Loucy (cell line): ENCODE results near the gene PHACTR3.

Experiments
- H2AFZ ChIP-seq: fragments of 200-600 bp; sonication (generic); 2 replicates; pipeline ENCODE4 v1.6.0; 2016; ENCODE audit warnings: antibody characterized with exemption, mild to moderate bottlenecking, low read length, moderate library complexity
- H3F3A ChIP-seq: fragments of 200-600 bp; 2 replicates; pipeline ENCODE4 v1.6.0; 2016; ENCODE audit warnings: antibody characterized with exemption, low read depth, mild to moderate bottlenecking
- H3K27me3 ChIP-seq: fragments of 200-600 bp; sonication (generic); 2 replicates; pipeline ENCODE4 v1.6.1; 2014; ENCODE audit warnings: low read length, mild to moderate bottlenecking; ENCODE audit not compliant: insufficient read depth, poor library complexity, severe bottlenecking
- H3K36me3 ChIP-seq: fragments of 200-600 bp; sonication (generic); 2 replicates; pipeline ENCODE4 v1.6.1; 2016; ENCODE audit warnings: low read length; ENCODE audit not compliant: insufficient read depth
- H3K4me1 ChIP-seq: fragments of 200-600 bp; sonication (generic); 2 replicates; pipeline ENCODE4 v1.5.1; 2014; ENCODE audit warnings: low read length, mild to moderate bottlenecking; ENCODE audit not compliant: insufficient read depth, poor library complexity, severe bottlenecking
- H3K4me2 ChIP-seq: fragments of 200-600 bp; sonication (generic); 2 replicates; pipeline ENCODE4 v1.6.0; 2014; ENCODE audit warnings: antibody characterized with exemption, low read length, low read depth, mild to moderate bottlenecking; ENCODE audit not compliant: poor library complexity, severe bottlenecking
- H3K4me3 ChIP-seq: fragments of 200-600 bp; sonication (generic); 2 replicates; pipeline ENCODE4 v1.5.1; 2014; ENCODE audit warnings: low read length, mild to moderate bottlenecking, mixed read lengths; ENCODE audit not compliant: poor library complexity, severe bottlenecking
- H3K79me2 ChIP-seq: fragments of 200-600 bp; sonication (generic); 2 replicates; pipeline ENCODE4 v1.6.1; 2014; ENCODE audit warnings: low read length; ENCODE audit not compliant: insufficient read depth
- H3K9ac ChIP-seq: fragments of 200-600 bp; sonication (generic); 2 replicates; pipeline ENCODE4 v1.6.0; 2014; ENCODE audit warnings: mild to moderate bottlenecking, low read depth, low read length, moderate library complexity; ENCODE audit not compliant: poor library complexity, severe bottlenecking
- H3K9me2 ChIP-seq: fragments of 200-600 bp; sonication (generic); replicated peaks from 2 replicates; pipeline ENCODE4 v1.6.1; 2016; ENCODE audit warnings: low read depth, low read length, mixed read lengths
- H3K9me3 ChIP-seq: fragments of 200-600 bp; sonication (generic); 2 replicates; pipeline ENCODE4 v1.6.1; 2014; ENCODE audit warnings: mild to moderate bottlenecking, antibody characterized with exemption, low read length, low read depth; ENCODE audit not compliant: insufficient read depth
- H4K20me1 ChIP-seq: fragments of 200-600 bp; sonication (generic); 2 replicates; pipeline ENCODE4 v1.6.0; 2014; ENCODE audit warnings: antibody characterized with exemption, low read length, mild to moderate bottlenecking; ENCODE audit not compliant: insufficient read depth, poor library complexity, severe bottlenecking
- CTCF ChIP-seq: fragments of 200-600 bp; sonication (generic); conservative IDR thresholded peaks from 2 replicates; pipeline ENCODE4 v1.5.1; 2014; ENCODE audit warnings: mild to moderate bottlenecking, antibody characterized with exemption, low read length
- EZH2phosphoT487 ChIP-seq: fragments of 200-600 bp; IDR thresholded peaks from 2 replicates; pipeline ENCODE4 v1.6.1; 2018; ENCODE audit warnings: antibody characterized with exemption, mild to moderate bottlenecking, moderate library complexity, borderline replicate concordance

Gene PHACTR3

DNA sequence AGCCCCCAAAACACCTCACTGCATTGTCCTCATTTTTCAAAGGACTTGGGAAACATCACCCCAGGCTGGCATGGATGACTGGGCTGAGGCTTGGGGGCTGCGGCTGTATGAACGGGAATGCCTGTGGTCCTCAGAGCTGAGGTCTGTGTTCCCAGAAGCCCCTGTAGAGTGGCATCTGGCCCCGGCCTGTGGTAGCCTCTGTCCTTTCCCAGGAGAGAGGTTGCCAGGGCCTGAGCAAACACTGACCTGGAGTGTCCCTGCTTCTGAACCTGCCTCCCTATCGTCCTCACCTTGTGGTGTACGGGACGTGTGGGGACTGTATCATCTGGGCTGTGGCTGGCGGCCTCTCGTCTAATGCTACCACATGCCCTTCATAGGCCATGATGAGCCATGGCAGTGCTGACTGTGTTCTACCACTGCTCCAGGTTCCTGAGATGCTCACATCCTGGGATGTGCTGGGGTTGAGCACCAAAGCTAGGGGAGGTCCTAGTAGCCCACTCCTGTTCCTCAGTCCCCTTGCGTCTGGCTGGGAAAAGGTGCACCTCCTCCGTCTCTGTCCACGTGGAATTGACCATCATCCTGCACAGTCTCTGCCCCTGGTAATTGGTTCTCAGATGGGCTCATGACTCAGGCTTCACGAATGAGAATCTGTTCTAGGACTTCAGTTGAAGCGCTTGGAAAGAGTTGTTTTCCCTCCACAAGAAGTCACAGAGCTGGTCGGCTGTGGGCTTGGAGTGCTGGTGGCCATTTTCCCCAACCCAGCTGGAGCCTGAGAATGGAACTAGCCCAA is 27.6 kb downstream of the PHACTR3 start:
- no peak overlapping the region for H2AFZ ChIP-seq
- TF ChIP-seq EZH2phosphoT487: no peak
- TF ChIP-seq CTCF: no peak
- no peak overlapping the region for H3K4me2 ChIP-seq
- H3F3A ChIP-seq: no peaks in the 10 kb centered on the region
- peaks cover 7% of the 10 kb centered on the region for H3K4me1 ChIP-seq
- H4K20me1 ChIP-seq: peaks cover 18% of the 10 kb centered on the region
- no peaks in the 10 kb centered on the region for H3K9me2 ChIP-seq
- no peaks in the 10 kb centered on the region for H3K9me3 ChIP-seq
- H3K36me3 ChIP-seq: peaks cover 6% of the 10 kb centered on the region; the same call in 1 of the 2 replicates
- no peak overlapping the region for H3K4me3 ChIP-seq
- no peak overlapping the region for H3K9ac ChIP-seq
- no peaks in the 10 kb centered on the region for H3K27me3 ChIP-seq
- H3K79me2 ChIP-seq: peaks cover 69% of the 10 kb centered on the region

- Histone ChIP-seq H3K4me3 (no peak overlapping the region), H3K36me3 (peaks cover 6% of the 10 kb centered on the region; the same call in 1 of the 2 replicates), H3K9me3 (no peaks in the 10 kb centered on the region), H3K9ac (no peak overlapping the region), H3K9me2 (no peaks in the 10 kb centered on the region), H2AFZ (no peak overlapping the region), H3F3A (no peaks in the 10 kb centered on the region), H3K79me2 (peaks cover 69% of the 10 kb centered on the region), H3K27me3 (no peaks in the 10 kb centered on the region), H3K4me1 (peaks cover 7% of the 10 kb centered on the region), H4K20me1 (peaks cover 18% of the 10 kb centered on the region), H3K4me2 (no peak overlapping the region)
- no peak for TF ChIP-seq EZH2phosphoT487
- no peak for TF ChIP-seq CTCF
These were observed 28.3 kb downstream of the PHACTR3 start for GRCh38 chr20:59632541-59633113.

GRCh38 chr20:59633656-59634251 is 29.4 kb downstream of the PHACTR3 start:
- Histone ChIP-seq H3K4me3 (no peak overlapping the region), H3K9ac (no peak overlapping the region), H3K79me2 (peaks cover 72% of the 10 kb centered on the region), H2AFZ (no peak overlapping the region), H3K4me2 (no peak overlapping the region), H3K9me2 (no peaks in the 10 kb centered on the region), H3F3A (no peaks in the 10 kb centered on the region), H3K9me3 (no peaks in the 10 kb centered on the region), H3K27me3 (no peaks in the 10 kb centered on the region), H3K4me1 (peaks cover 7% of the 10 kb centered on the region), H4K20me1 (peaks cover 14% of the 10 kb centered on the region), H3K36me3 (peaks cover 1% of the 10 kb centered on the region; the same call in 1 of the 2 replicates)
- no peak for TF ChIP-seq CTCF
- no peak for TF ChIP-seq EZH2phosphoT487
